HG03108 (cell line): ENCODE results near the gene ACAD9.

Experiments used
- ATAC-seq: cut with Tn5 transposase; IDR thresholded peaks from one replicate; pipeline ENCODE4 v1.9.1; 2021; ENCODE audit warnings: moderate library complexity; ENCODE audit not compliant: unreplicated experiment

The ACAD9 gene

GRCh38 chr3:128933213-128933921 lies 53.9 kb downstream of the ACAD9 start:
- no peak for ATAC-seq

- ATAC-seq, result no peak
Observed at GRCh38 chr3:128933922-128934253, 54.5 kb downstream of the ACAD9 start.

GRCh38 chr3:128935922-128936321 lies 56.5 kb downstream of the ACAD9 start:
- ATAC-seq, result no peak

GRCh38 chr3:128936341-128936740 lies 56.9 kb downstream of the ACAD9 start:
- no peak for ATAC-seq

GRCh38 chr3:128940252-128940651 lies 60.8 kb downstream of the ACAD9 start:
- ATAC-seq, result no peak

GRCh38 chr3:128942161-128942952 lies 62.9 kb downstream of the ACAD9 start:
- no peak for ATAC-seq

GRCh38 chr3:128945041-128945877 lies 65.8 kb downstream of the ACAD9 start:
- no peak for ATAC-seq

- ATAC-seq, result no peak
Observed at GRCh38 chr3:128945878-128946175, 66.4 kb downstream of the ACAD9 start.

- no peak for ATAC-seq
Observed at GRCh38 chr3:128946411-128946810, 67.0 kb downstream of the ACAD9 start.

- ATAC-seq, result no peak
Observed at GRCh38 chr3:128949158-128949557, 69.7 kb downstream of the ACAD9 start.

GRCh38 chr3:128950223-128950938 lies 71.0 kb downstream of the ACAD9 start:
- no peak for ATAC-seq

- ATAC-seq, result no peak
Observed at GRCh38 chr3:128956440-128956839, 77.0 kb downstream of the ACAD9 start.
